Measurements from ENCODE around the gene SIRT6. TPM values are rescaled to one million over a fixed set of nuclear protein-coding genes. Genes with fewer than 3 reads are reported as not detected.
"Not testable (repeated sequence)": the region's sequence is repeated elsewhere in the genome, so short reads cannot be mapped to it uniquely, and the experiment has no call there.

SIRT6 gene
- total RNA-seq, 2 donors from 2014 or later: 23.5 to 37.3 TPM

- H3K4me1 ChIP-seq (replicated peaks): peaks cover 4% of the 10 kb centered on the region
- H3K27ac ChIP-seq: no peak overlapping the region
- TF ChIP-seq POLR2A (IDR thresholded peaks at IDR 0.05) (no peak), CTCF (IDR thresholded peaks at IDR 0.05) (no peak), POLR2AphosphoS5 (IDR thresholded peaks at IDR 0.05) (no peak)
- DNase-seq (ENCODE audit: low spot score): no peak
- WGBS: 44% methylated on average over 14 of the region's 22 CpGs
- H3K9me3 ChIP-seq: no peaks in the 10 kb centered on the region
- no peak overlapping the region for H3K4me3 ChIP-seq
- intact Hi-C loops (cut with DNase I): no loop called here
- H3K27me3 ChIP-seq (replicated peaks; ENCODE audit: insufficient read depth): no peaks in the 10 kb centered on the region
- peaks cover 0 to 8% of the 10 kb centered on the region in 2 donors for H3K36me3 ChIP-seq
Observed at GRCh38 chr19:4171676-4172075, 10.7 kb downstream of the SIRT6 start.

GRCh38 chr19:4164262-4164661 is 18.1 kb downstream of the SIRT6 start:
- Histone ChIP-seq H3K4me3 (no peak overlapping the region), H3K9me3 (no peaks in the 10 kb centered on the region), H3K27ac (no peak overlapping the region), H3K4me1 (replicated peaks) (no peaks in the 10 kb centered on the region), H3K36me3 (no peaks in the 10 kb centered on the region), H3K27me3 (replicated peaks; ENCODE audit: insufficient read depth) (no peaks in the 10 kb centered on the region)
- WGBS: 55% methylated on average over 11 of the region's 11 CpGs
- intact Hi-C loops (cut with DNase I): no loop called here
- TF ChIP-seq CTCF (IDR thresholded peaks at IDR 0.05): no peak
- no peak for DNase-seq (ENCODE audit: low spot score)

GRCh38 chr19:4161415-4162077 is 20.8 kb downstream of the SIRT6 start:
- WGBS: 75% methylated on average over 7 of the region's 7 CpGs
- no peak overlapping the region for H3K4me3 ChIP-seq

GRCh38 chr19:4157971-4158370 is 24.4 kb downstream of the SIRT6 start:
- H3K27me3 ChIP-seq (replicated peaks; ENCODE audit: insufficient read depth); H3K36me3 ChIP-seq; H3K27ac ChIP-seq; DNase-seq (ENCODE audit: low spot score); H3K9me3 ChIP-seq; intact Hi-C loops (cut with DNase I); H3K4me3 ChIP-seq; H3K4me1 ChIP-seq (replicated peaks): not testable (repeated sequence)
- 78% methylated on average over 8 of the region's 8 CpGs for WGBS

More at GRCh38 chr19:4161415-4162077, 20.8 kb downstream of the SIRT6 start:
- DNase-seq (ENCODE audit: low spot score): no peak
- Histone ChIP-seq H3K27me3 (replicated peaks; ENCODE audit: insufficient read depth) (no peaks in the 10 kb centered on the region), H3K27ac (no peak overlapping the region), H3K9me3 (no peaks in the 10 kb centered on the region), H3K4me1 (replicated peaks) (no peaks in the 10 kb centered on the region), H3K36me3 (no peaks in the 10 kb centered on the region)
- no peak for TF ChIP-seq POLR2AphosphoS5 (IDR thresholded peaks at IDR 0.05)
- TF ChIP-seq CTCF (IDR thresholded peaks at IDR 0.05): no peak
- TF ChIP-seq POLR2A (IDR thresholded peaks at IDR 0.05): no peak
- intact Hi-C loops (cut with DNase I): no loop called here

- no peaks in the 10 kb centered on the region for H3K27me3 ChIP-seq (replicated peaks; ENCODE audit: insufficient read depth)
- no peak overlapping the region for H3K4me3 ChIP-seq
- H3K36me3 ChIP-seq: no peaks in the 10 kb centered on the region
- WGBS: 75% methylated on average over 6 of the region's 6 CpGs
- H3K27ac ChIP-seq: no peak overlapping the region
- intact Hi-C loops (cut with DNase I): no loop called here
- DNase-seq (ENCODE audit: low spot score): no peak
- TF ChIP-seq POLR2AphosphoS5 (IDR thresholded peaks at IDR 0.05) (no peak), POLR2A (IDR thresholded peaks at IDR 0.05) (no peak), CTCF (IDR thresholded peaks at IDR 0.05) (no peak)
- no peaks in the 10 kb centered on the region for H3K9me3 ChIP-seq
- H3K4me1 ChIP-seq (replicated peaks): no peaks in the 10 kb centered on the region
Observed at GRCh38 chr19:4157164-4157563, 25.2 kb downstream of the SIRT6 start.

Data from prostate gland (tissue), 2 donors.